Neural cell (in vitro differentiated cells): ENCODE measurements around the gene DGKZ. TPM values are rescaled to one million over a fixed set of nuclear protein-coding genes. Genes with fewer than 3 reads are reported as not detected.

Experiments used
- H2AFZ ChIP-seq: fragments of 200-600, 300-800 bp; sonication (generic), shearing (Covaris generic); 2 replicates; pipeline ENCODE4 v1.6.0; 2014; ENCODE audit warnings: low read depth, mild to moderate bottlenecking, antibody characterized with exemption, low read length, moderate library complexity
- H3F3A ChIP-seq: fragments of 200-600 bp; shearing (Covaris generic); 2 replicates; pipeline ENCODE4 v1.6.1; 2016; ENCODE audit warnings: mild to moderate bottlenecking, moderate library complexity, mixed read lengths, antibody characterized with exemption, low read length; ENCODE audit not compliant: insufficient read depth, poor library complexity, severe bottlenecking
- H3K27ac ChIP-seq: fragments of 200-600, 300-800 bp; sonication (generic), shearing (Covaris generic); 2 replicates; pipeline ENCODE4 v1.5.1; 2014; ENCODE audit warnings: mild to moderate bottlenecking, low read length, moderate library complexity
- H3K27me3 ChIP-seq: fragments of 300-800, 200-600 bp; sonication (generic), shearing (Covaris generic); 2 replicates; pipeline ENCODE4 v1.6.0; 2014; ENCODE audit warnings: mild to moderate bottlenecking, low read depth, low read length, moderate library complexity; ENCODE audit not compliant: insufficient read depth
- H3K36me3 ChIP-seq: fragments of 300-800, 200-600 bp; sonication (generic), shearing (Covaris generic); 2 replicates; pipeline ENCODE4 v1.5.1; 2014; ENCODE audit warnings: mild to moderate bottlenecking, antibody characterized with exemption, low read length, moderate library complexity; ENCODE audit not compliant: insufficient read depth
- H3K4me2 ChIP-seq: fragments of 300-800, 200-600 bp; sonication (generic), shearing (Covaris generic); 2 replicates; pipeline ENCODE4 v1.6.0; 2014; ENCODE audit warnings: mild to moderate bottlenecking, low read length
- H3K4me3 ChIP-seq: fragments of 300-800, 200-600 bp; sonication (generic), shearing (Covaris generic); 2 replicates; pipeline ENCODE4 v1.5.1; 2014; ENCODE audit warnings: mild to moderate bottlenecking, low read length, moderate library complexity
- H3K79me2 ChIP-seq: fragments of 200-600 bp; shearing (Covaris generic); replicated peaks from 2 replicates; pipeline ENCODE4 v1.6.0; 2014; ENCODE audit warnings: mild to moderate bottlenecking, low read length, moderate library complexity; ENCODE audit not compliant: insufficient read depth
- H3K9ac ChIP-seq: fragments of 300-800, 200-600 bp; sonication (generic), shearing (Covaris generic); 2 replicates; pipeline ENCODE4 v1.6.1; 2016; ENCODE audit warnings: mild to moderate bottlenecking, low read length, mixed read lengths
- H3K9me2 ChIP-seq: fragments of 200-600 bp; shearing (Covaris generic); 2 replicates; pipeline ENCODE4 v1.6.1; 2016; ENCODE audit warnings: mild to moderate bottlenecking, low read length, mixed read lengths; ENCODE audit not compliant: insufficient read depth
- H3K9me3 ChIP-seq: fragments of 200-600, 300-800 bp; sonication (generic), shearing (Covaris generic); 2 replicates; pipeline ENCODE4 v1.6.1; 2016; ENCODE audit warnings: mild to moderate bottlenecking, mixed run types, low read length, moderate library complexity, mixed read lengths
- H4K20me1 ChIP-seq: fragments of 200-600 bp; shearing (Covaris generic); 2 replicates; pipeline ENCODE4 v1.6.1; 2016; ENCODE audit warnings: mild to moderate bottlenecking, mixed run types; ENCODE audit not compliant: insufficient read depth
- EP300 ChIP-seq: fragments of 450-650 bp; conservative IDR thresholded peaks from 2 replicates; pipeline ENCODE4 v1.6.1; 2014; ENCODE audit warnings: antibody characterized with exemption, mild to moderate bottlenecking, moderate library complexity; ENCODE audit not compliant: poor library complexity, severe bottlenecking
- EZH2 ChIP-seq: fragments of 200-600, 300-800 bp; shearing (Covaris generic), sonication (generic); IDR thresholded peaks from 2 replicates; pipeline ENCODE4 v1.6.1; 2014; ENCODE audit warnings: antibody characterized with exemption, low read length, borderline replicate concordance, mild to moderate bottlenecking; ENCODE audit not compliant: insufficient read depth, poor library complexity, severe bottlenecking
- MXI1 ChIP-seq: fragments of 450-650 bp; conservative IDR thresholded peaks from 2 replicates; pipeline ENCODE4 v1.6.1; 2014; ENCODE audit warnings: antibody characterized with exemption, mild to moderate bottlenecking; ENCODE audit not compliant: poor library complexity, severe bottlenecking
- POLR2AphosphoS5 ChIP-seq: IDR thresholded peaks from 2 replicates; pipeline ENCODE4 v1.6.1; 2012
- RAD21 ChIP-seq: fragments of 450-650 bp; conservative IDR thresholded peaks from 2 replicates; pipeline ENCODE4 v1.6.1; 2014; ENCODE audit warnings: antibody characterized with exemption, mild to moderate bottlenecking, moderate library complexity
- SMC3 ChIP-seq: fragments of 450-650 bp; conservative IDR thresholded peaks from 2 replicates; pipeline ENCODE4 v1.6.1; 2014; ENCODE audit warnings: antibody characterized with exemption, mild to moderate bottlenecking, moderate library complexity; ENCODE audit not compliant: poor library complexity
- TAF1 ChIP-seq: IDR thresholded peaks from 2 replicates; pipeline ENCODE4 v1.6.1; 2012; ENCODE audit warnings: low read depth
- polyA plus RNA-seq: library from polyadenylated mRNA; depleted of rRNA; stranded (reverse); fragments of >200 nt; gene quantifications from 2 replicates; pipeline ENCODE4 v1.2.3, GENCODE V29; 2014
- TF ChIP-seq, protein P1 (sequence below): fragments of 450-650 bp; IDR thresholded peaks from 2 replicates; pipeline ENCODE4 v1.5.1; 2014; ENCODE audit warnings: antibody characterized with exemption, mild to moderate bottlenecking, moderate library complexity; ENCODE audit not compliant: poor library complexity, severe bottlenecking
- TF ChIP-seq, protein P2 (sequence below): IDR thresholded peaks from 2 replicates; pipeline ENCODE4 v1.6.1; 2012; ENCODE audit warnings: borderline replicate concordance

DGKZ gene
- polyA plus RNA-seq, 1 donor from 2014 or later = 55.7 TPM

DNA sequence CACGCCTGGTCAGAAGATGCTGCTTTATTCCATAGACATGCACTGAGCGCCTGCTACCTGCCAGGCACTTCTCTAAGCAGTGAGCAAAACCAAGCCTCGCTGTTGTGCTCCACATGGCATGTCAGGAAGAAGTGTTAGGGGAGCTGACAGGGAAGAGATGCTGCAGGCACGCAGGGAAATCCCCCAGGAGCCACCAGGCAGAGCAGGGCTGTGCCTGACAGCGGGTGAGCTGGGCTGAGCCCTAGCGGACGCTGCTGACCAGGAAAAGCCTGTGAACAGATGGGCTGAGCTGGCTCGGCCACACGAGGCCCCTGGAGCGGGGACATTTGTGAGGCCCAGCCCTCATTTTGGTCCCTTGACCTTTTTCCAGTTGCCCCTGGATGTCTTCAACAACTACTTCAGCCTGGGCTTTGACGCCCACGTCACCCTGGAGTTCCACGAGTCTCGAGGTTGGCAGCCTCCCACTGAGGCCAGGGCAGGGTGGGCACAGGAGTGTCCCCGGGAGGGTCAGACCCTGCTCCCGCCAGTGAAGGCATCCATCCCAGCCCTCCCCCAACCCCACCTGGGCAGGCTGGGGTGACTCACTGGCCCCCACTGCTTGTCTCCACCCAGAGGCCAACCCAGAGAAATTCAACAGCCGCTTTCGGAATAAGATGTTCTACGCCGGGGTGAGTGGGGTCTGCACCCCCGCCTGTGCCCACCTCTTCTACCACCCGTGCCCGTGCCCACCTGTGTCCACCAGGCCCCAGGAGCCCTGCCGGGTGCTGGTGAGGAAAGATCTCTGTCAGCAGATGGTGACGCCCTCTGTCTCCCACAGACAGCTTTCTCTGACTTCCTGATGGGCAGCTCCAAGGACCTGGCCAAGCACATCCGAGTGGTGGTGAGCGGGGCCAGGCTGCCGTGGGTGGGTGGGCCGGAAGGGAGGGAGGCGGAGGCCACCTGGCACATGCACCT lies 26.8 kb downstream of the DGKZ start:
- no peak overlapping the region for H3K4me3 ChIP-seq
- H3K9ac ChIP-seq = no peak overlapping the region
- no peaks in the 10 kb centered on the region for H3K79me2 ChIP-seq
- no peak overlapping the region for H2AFZ ChIP-seq
- H4K20me1 ChIP-seq = no peaks in the 10 kb centered on the region
- H3K36me3 ChIP-seq = no peaks in the 10 kb centered on the region
- H3K27me3 ChIP-seq = no peaks in the 10 kb centered on the region
- H3K9me3 ChIP-seq = no peaks in the 10 kb centered on the region
- no peaks in the 10 kb centered on the region for H3K9me2 ChIP-seq
- H3K4me2 ChIP-seq = no peak overlapping the region
- TF ChIP-seq, protein P1, sequence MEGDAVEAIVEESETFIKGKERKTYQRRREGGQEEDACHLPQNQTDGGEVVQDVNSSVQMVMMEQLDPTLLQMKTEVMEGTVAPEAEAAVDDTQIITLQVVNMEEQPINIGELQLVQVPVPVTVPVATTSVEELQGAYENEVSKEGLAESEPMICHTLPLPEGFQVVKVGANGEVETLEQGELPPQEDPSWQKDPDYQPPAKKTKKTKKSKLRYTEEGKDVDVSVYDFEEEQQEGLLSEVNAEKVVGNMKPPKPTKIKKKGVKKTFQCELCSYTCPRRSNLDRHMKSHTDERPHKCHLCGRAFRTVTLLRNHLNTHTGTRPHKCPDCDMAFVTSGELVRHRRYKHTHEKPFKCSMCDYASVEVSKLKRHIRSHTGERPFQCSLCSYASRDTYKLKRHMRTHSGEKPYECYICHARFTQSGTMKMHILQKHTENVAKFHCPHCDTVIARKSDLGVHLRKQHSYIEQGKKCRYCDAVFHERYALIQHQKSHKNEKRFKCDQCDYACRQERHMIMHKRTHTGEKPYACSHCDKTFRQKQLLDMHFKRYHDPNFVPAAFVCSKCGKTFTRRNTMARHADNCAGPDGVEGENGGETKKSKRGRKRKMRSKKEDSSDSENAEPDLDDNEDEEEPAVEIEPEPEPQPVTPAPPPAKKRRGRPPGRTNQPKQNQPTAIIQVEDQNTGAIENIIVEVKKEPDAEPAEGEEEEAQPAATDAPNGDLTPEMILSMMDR = no peak
- TF ChIP-seq SMC3 (no peak), MXI1 (no peak), EP300 (no peak), TAF1 (no peak), RAD21 (no peak)
- no peak overlapping the region for H3K27ac ChIP-seq
- H3F3A ChIP-seq = no peaks in the 10 kb centered on the region

DNA sequence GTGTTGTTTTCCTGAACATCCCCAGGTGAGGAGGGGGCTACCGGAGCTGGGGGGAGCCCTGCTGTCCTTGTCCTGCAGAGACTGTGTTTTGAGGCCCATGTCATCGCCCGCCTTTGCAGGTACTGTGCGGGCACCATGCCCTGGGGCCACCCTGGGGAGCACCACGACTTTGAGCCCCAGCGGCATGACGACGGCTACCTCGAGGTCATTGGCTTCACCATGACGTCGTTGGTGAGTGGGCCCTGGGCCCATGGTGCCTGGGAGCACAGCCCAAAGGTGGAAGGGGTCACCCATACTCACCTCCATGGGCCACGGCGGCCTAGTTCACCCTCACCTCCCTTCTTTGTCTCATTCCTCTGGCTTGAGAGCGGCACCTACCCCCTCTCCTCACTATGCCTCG lies 27.6 kb downstream of the DGKZ start:
- H3K27ac ChIP-seq = no peak overlapping the region
- no peak overlapping the region for H3K4me3 ChIP-seq
- H3K9me2 ChIP-seq = no peaks in the 10 kb centered on the region
- H3K36me3 ChIP-seq = no peaks in the 10 kb centered on the region
- no peak for TF ChIP-seq RAD21
- TF ChIP-seq, protein P1 = no peak
- no peak for TF ChIP-seq TAF1
- TF ChIP-seq MXI1 = no peak
- no peak for TF ChIP-seq SMC3
- TF ChIP-seq, protein P2, sequence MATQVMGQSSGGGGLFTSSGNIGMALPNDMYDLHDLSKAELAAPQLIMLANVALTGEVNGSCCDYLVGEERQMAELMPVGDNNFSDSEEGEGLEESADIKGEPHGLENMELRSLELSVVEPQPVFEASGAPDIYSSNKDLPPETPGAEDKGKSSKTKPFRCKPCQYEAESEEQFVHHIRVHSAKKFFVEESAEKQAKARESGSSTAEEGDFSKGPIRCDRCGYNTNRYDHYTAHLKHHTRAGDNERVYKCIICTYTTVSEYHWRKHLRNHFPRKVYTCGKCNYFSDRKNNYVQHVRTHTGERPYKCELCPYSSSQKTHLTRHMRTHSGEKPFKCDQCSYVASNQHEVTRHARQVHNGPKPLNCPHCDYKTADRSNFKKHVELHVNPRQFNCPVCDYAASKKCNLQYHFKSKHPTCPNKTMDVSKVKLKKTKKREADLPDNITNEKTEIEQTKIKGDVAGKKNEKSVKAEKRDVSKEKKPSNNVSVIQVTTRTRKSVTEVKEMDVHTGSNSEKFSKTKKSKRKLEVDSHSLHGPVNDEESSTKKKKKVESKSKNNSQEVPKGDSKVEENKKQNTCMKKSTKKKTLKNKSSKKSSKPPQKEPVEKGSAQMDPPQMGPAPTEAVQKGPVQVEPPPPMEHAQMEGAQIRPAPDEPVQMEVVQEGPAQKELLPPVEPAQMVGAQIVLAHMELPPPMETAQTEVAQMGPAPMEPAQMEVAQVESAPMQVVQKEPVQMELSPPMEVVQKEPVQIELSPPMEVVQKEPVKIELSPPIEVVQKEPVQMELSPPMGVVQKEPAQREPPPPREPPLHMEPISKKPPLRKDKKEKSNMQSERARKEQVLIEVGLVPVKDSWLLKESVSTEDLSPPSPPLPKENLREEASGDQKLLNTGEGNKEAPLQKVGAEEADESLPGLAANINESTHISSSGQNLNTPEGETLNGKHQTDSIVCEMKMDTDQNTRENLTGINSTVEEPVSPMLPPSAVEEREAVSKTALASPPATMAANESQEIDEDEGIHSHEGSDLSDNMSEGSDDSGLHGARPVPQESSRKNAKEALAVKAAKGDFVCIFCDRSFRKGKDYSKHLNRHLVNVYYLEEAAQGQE = no peak
- no peak for TF ChIP-seq POLR2AphosphoS5
- TF ChIP-seq EP300 = no peak
- TF ChIP-seq EZH2 = no peak
- H3K4me2 ChIP-seq = no peak overlapping the region
- H3K9me3 ChIP-seq = no peaks in the 10 kb centered on the region
- no peaks in the 10 kb centered on the region for H3K79me2 ChIP-seq
- no peaks in the 10 kb centered on the region for H4K20me1 ChIP-seq
- no peak overlapping the region for H3K9ac ChIP-seq
- no peaks in the 10 kb centered on the region for H3K27me3 ChIP-seq
- no peak overlapping the region for H2AFZ ChIP-seq
- no peaks in the 10 kb centered on the region for H3F3A ChIP-seq
